GM21528 (cell line): Measurements from ENCODE around the gene GHR.
"Not testable (repeated sequence)": the region's sequence is repeated elsewhere in the genome, so short reads cannot be mapped to it uniquely, and the experiment has no call there.

Experiments
- ATAC-seq: cut with Tn5 transposase; IDR thresholded peaks from one replicate; pipeline ENCODE4 v1.9.1; 2021; ENCODE audit warnings: mild to moderate bottlenecking, moderate library complexity; ENCODE audit not compliant: unreplicated experiment, low FRiP score

GHR gene

DNA sequence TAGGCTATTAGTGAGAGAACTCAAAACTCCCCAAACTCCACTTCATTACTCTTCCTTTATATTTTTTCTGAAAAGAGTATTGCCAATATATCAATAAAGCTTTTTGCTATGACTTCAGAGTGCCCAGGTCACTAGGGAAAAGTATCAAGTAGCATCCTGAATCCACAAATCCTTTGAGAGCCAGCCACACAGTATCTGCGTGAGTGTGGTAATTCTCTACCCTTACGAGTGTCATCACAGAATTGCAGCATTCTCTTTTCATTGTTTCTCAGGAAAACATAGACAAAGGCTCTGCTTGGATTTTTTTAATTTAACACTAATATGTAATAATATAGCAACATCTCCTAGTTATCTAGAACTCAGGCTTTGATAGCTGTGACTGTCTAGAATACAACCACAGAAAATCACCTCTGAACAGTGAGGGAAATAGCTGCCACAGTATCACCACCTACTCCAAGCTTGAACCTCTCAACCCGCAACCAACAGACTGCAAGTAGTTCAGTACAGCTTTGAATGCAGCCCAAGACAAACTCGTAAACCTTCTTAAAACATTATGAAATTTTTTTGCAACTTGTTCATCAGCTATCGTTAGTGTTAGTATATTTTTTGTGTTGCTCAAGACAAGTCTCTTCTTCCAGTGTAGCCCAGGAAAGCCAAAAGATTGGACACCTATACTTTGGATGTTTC is 254.1 kb downstream of the GHR start:
- no peak for ATAC-seq

DNA sequence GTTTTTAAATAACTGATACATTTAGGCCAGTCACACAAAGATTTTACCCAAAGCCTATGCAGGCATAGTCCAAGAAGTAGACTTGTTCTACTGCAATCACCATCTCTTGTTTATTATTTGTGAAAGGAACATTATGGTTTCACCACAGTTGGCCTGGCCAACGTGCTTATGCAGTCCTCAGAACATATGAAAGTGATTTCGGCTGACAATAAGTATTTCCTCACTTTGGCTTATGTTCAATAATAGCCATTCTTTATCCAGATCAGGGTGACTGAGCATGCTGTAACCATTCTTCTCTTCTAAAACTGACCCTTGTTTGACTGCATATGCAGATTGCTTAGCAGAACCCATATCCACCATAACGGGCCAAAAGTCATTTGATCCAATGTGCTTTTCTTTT is 256.8 kb downstream of the GHR start:
- no peak for ATAC-seq

DNA sequence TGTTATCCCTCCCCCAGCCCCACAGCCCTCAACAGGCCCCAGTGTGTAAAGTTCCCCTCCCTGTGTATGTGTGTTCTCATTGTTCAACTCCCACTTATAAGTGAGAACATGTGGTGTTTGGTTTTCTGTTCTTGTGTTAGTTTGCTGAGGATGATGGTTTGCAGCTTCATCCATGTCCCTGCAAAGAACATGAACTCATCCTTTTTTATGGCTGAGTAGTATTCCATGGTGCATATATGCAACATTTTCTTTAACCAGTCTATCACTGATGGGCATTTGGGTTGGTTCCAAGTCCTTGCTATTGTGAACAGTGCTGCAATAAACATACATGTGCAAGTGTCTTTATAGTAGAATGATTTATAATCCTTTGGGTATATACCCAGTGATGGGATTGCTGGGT is 261.8 kb downstream of the GHR start:
- not testable (repeated sequence) for ATAC-seq

DNA sequence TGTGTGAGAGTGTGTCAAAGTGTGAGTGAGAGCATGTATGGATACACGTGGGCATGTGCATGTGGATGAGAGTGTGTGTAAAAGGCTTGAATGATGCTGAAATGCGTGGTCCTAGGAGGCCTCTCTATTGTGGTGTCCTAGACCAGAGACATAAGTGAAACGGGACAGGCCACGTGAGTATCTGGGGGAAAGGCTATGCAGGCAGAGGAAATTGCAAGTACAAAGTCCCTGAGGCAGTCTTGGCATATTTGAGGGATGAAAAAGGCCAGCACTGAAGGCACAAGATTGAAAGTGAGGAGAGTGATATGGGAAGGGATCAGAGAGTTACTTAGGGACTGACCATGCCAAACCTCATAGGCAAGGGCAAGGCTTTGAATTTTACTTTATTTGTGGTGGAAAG is 266.2 kb downstream of the GHR start:
- ATAC-seq: no peak

DNA sequence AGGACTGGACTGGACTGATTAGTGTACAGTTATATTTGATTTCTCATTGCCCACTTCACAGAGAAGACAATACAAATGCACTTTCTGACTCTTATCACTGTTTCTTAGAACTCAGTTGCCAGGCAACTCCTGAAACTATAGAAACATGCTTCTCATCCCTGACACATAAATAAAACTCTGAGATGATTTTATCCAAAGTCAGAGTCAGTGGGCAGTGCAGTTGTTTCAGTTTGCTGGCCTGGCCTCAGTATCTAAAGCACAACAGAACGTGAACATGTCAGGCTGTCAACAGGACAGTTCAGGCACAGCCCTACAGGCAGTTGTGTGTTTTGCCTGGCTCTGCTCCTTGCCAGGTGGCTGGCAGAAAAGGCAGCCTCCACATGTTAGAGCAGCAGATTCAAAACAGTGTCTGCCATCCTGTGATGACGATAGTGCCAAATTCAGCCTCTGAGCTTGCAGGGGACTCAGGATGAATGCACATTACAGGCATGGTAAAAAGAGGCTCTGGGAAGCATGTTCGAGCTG is 268.2 kb downstream of the GHR start:
- no peak for ATAC-seq

DNA sequence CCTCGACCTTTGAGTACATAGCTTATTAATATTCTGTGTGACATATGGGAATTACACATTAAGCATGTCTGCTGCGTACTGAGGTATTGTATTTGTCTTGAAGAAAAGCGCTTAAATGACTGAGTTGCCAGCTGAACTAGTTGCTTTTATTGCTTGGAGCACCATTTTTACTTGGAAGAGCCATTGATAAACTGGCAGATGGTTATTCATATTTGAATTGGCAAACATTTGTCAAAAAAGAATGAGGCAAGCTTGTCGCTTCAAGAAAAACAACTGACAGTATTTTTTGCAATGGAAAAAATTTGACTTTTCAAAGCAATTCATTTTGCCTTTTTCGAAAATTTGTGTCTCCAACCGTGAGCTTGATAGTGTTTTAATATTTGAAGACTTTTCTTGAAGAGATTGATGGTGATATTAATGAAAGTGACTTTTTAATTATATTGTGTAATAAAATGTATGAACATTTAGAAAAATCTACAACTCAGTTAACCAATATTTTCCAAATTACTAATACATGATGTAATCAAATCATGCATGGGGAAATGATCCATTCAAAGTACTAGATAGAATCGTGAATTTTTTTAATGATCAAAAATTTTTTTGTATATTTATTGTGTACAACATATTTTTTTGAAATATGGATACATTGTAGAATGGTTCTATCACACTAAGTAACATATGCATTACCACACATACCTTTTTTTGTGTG is 278.3 kb downstream of the GHR start:
- ATAC-seq: no peak

DNA sequence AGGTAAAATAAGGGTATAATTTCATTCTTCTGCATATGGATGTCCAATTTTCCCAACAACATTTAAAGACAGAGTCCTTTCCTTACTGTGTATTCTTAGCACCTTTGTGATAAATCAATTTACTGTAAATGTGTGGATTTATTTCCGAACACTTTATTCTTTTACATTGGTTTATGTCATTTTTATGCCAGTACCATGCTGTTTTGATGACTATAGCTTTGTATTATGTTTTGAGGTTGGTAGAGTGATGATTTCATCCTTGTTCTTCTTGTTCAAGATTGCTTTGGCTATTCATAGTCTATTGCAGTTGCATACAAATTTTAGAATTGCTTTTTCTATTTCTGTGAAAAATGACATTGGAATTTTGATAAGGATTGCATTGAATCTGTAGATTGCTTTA is 280.0 kb downstream of the GHR start:
- ATAC-seq: no peak

DNA sequence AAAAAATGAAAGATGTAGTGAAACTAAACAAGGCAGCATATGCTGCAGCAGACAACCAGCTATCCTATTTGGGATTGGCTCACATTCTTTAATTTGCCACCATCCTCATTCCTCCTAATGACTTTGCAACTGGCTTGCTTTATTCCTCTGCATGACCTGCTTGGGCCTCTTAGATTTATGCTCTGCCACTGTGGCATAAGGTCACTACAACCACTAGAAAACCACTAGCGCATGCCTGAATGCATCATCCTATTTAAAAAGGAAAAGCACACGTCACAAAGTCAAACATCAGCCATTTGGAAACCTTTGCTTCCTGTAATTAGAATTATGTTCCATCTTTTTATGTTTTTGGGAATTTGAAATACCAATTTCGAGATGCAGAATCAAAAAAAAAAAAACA is 292.5 kb downstream of the GHR start:
- ATAC-seq: no peak

DNA sequence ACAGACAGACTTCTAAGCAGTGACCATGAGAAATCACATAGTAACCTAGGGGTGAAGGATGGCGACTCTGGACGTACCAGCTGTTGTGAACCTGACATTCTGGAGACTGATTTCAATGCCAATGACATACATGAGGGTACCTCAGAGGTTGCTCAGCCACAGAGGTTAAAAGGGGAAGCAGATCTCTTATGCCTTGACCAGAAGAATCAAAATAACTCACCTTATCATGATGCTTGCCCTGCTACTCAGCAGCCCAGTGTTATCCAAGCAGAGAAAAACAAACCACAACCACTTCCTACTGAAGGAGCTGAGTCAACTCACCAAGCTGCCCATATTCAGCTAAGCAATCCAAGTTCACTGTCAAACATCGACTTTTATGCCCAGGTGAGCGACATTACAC is 295.4 kb downstream of the GHR start:
- ATAC-seq: peak; percentile 86

DNA sequence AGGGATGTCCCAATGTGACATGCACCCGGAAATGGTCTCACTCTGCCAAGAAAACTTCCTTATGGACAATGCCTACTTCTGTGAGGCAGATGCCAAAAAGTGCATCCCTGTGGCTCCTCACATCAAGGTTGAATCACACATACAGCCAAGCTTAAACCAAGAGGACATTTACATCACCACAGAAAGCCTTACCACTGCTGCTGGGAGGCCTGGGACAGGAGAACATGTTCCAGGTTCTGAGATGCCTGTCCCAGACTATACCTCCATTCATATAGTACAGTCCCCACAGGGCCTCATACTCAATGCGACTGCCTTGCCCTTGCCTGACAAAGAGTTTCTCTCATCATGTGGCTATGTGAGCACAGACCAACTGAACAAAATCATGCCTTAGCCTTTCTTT is 295.8 kb downstream of the GHR start:
- no peak for ATAC-seq

DNA sequence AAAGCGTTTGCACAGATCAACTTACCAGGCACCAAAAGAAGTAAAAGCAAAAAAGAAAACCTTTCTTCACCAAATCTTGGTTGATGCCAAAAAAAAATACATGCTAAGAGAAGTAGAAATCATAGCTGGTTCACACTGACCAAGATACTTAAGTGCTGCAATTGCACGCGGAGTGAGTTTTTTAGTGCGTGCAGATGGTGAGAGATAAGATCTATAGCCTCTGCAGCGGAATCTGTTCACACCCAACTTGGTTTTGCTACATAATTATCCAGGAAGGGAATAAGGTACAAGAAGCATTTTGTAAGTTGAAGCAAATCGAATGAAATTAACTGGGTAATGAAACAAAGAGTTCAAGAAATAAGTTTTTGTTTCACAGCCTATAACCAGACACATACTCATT is 297.0 kb downstream of the GHR start:
- no peak for ATAC-seq

DNA sequence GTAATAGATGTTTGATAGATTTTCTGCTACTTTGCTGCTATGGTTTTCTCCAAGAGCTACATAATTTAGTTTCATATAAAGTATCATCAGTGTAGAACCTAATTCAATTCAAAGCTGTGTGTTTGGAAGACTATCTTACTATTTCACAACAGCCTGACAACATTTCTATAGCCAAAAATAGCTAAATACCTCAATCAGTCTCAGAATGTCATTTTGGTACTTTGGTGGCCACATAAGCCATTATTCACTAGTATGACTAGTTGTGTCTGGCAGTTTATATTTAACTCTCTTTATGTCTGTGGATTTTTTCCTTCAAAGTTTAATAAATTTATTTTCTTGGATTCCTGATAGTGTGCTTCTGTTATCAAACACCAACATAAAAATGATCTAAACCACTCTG is 298.2 kb downstream of the GHR start:
- no peak for ATAC-seq

DNA sequence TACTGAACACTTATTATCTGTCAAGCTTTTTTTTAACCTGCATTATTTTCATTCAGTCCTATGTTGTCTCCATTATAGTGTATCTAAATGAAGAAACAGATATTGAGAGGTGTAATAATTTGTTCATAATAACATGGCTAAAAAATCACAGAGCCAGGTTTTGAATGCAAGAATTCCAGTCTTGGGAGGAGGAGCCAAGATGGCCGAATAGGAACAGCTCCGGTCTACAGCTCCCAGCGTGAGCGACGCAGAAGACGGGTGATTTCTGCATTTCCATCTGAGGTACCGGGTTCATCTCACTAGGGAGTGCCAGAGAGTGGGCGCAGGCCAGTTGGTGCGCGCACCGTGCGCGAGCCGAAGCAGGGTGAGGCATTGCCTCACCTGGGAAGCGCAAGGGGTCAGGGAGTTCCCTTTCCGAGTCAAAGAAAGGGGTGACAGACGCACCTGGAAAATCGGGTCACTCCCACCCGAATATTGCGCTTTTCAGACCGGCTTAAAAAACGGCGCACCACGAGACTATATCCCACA is 311.4 kb downstream of the GHR start:
- not testable (repeated sequence) for ATAC-seq

DNA sequence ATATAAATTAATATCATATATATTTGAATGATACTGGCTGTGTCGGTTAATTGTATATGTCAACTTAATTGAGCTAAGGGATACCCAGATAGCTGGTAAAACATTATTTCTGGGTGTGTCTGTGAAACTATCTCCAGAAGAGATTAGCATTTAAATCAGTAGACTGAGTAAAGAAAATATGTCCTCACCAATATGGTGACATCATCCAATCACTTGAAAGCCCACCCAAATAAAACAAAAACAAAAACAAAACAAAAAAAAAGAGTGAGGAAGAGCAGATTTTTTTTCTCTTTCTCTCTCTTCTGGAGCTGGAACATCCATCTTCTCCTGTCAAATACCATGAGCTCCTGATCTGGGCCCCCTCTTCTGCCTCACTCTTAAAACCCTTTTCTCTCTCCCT is 317.7 kb downstream of the GHR start:
- no peak for ATAC-seq

DNA sequence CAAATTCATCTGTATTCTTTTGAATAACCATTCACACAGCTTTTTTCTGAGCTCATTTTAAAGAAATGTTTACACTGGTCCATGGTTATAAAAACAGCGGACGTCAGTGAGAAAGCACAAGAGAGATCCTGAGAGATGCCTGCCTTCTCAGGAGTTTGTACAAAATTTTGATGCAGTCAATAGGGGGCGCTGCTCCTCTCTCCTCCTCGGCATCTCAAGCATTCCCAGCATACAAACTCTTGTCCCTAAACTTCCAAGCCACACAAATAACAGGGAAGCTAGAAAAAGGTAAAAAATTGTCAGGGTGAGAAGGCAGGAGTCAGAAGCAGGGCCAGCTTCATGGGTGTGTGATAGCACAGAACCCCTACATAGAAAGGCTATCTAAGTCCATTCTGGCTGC is 322.2 kb downstream of the GHR start:
- ATAC-seq: no peak

DNA sequence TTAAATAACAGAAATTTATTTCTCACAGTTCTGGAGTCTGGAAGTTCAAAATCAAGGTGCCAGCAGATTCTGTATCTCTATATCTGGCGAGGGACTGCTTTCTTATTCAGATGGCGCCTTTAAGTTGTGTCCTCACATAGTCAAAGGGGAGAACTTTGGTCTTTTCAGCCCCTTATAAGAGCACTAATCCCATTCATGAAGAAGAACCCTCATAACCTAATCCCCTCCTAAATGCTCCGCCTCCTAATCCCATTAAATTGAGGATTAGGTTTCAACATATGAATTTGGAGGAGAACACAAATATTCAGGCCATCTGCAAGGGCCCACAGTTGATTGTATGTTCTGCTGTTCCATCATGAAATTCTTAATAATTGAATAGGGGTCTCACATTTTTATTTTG is 322.6 kb downstream of the GHR start:
- ATAC-seq: no peak

DNA sequence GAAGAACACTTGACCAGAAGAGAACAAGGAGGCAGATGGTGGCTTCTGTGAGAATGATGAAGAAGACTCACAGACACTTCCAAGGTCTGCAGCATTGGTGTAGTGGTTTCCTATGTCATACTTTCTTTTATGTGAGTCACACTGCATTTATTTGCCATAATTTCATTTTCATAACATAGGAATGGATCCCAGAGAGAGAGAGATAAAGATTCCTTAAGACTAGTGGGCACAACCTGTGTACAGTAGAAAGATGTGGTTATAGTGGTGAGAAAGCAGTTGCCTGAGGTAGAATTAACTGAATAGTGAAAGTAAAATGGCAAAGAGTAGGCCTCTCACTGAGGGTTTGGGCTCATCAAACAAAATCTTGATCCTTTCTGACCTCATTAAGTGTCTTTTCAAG is 325.8 kb downstream of the GHR start:
- no peak for ATAC-seq

DNA sequence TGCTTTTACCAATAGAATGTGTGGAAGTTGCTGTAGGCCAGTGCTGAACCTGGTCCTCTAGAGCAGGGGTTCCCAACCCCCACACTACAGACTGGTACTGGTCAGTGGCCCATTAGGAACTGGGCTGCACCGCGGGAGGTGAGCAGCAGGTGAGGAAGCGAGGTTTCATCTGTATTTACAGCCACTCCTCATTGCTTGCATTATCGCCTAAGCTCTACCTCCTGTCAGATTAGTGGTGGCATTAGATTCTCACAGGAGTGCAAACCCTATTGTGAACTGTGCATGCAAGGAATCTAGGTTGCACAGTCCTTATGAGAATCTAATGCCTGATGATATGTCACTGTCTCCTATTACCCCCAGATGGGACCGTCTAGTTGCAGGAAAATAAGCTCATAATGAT is 327.3 kb downstream of the GHR start:
- ATAC-seq: no peak

DNA sequence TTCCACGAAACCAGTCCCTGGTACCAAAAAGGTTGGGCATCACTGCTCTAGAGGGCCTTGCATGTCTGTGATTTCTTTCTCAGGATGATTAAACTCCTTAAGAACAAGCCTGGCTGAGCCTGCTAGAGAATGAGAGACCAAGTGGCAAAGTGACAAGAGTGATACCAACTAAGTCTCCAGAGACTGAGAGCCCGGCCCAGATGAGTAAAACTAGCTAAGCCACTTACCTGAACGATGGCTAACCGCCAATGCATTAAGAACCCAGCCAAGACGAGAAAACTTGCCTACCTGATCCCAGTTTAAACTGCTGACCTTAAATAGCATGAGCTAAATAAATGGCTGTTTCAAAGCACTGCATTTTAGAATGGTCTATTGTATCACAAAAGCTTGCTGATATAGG is 327.8 kb downstream of the GHR start:
- no peak for ATAC-seq

DNA sequence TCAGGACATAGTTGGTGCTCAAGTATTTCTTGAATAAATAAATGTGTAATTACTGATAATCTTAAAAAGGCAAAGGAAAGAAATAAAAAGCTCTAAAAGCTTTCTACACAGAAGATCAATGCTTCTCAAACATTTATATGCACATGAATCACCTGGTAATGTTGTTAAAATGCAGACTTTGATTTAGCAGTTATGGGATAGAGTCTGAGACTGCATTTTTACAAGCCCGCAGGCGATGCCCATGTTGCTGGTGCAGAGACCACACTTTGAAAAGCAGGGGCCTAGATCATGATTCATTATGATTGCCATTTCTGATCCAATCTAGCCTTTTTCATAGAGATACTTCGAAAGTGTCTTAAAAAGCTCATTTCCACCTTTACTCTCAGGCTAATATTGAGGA is 329.9 kb downstream of the GHR start:
- no peak for ATAC-seq

DNA sequence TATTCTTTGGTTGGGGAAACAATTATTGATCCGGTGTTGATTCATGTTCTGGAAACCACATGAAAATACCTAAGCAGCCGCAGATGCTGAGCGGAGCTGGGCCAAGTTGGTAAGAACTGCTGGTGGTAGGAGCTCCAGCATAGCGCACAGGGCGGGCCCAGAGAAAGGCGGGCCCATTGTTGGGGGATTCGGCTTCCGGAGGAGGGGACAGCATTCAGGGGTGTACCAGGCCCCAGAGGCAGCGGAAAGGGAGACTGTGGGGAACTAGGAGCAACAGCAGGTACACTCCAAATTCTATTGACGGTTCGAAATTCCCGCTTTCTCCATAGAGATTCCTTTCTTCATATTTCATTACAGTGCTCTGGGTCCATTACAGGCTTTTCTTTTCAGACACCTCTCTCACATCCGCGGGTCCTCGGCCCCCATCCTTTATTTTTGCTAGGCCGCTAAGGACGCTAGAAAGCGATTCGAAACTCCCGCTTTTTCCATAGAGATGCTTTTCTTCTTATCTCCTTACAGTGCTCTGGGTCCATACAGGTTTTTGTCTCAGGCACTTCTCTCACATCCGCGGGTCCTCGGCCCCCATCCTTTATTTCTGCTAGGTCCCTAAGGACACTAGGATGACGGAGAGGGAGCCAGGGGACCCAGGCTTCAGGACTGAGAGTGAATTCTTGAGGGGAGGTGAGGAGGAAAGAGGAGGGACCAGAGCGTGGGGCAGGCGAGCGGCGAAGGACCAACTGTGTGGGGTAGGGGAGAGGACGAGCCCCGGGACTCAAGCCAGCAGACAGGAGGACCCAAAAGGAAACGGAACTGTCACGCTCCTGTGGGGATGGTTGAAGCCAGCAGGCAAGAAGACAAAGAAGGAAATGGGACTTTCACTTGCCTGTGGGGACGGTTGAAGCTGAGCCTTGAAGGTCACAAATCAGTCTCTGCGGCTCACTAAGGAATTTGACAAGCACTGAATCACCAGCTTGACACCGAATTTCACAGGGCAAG is 333.7 kb downstream of the GHR start, which contains the start of gene CCDC152:
Gene CCDC152 (plus strand): TSS at position 213 of the 996 bp plus-strand sequence. CDS start 2,304 bp downstream, outside the sequence.
- peak; percentile 78 for ATAC-seq
